Trophoblast cell (in vitro differentiated cells and primary cell): ENCODE data around the gene CDCA7L.

Experiments
- DNase-seq, 2 donors: peaks; one replicate each; pipeline ENCODE4 v3.0.0-alpha.2; 2016
- H2AFZ ChIP-seq: 2 replicates; pipeline ENCODE4 v1.6.1; 2013; ENCODE audit warnings: low read length, moderate library complexity, mild to moderate bottlenecking; ENCODE audit not compliant: insufficient read depth, poor library complexity
- H2AK5ac ChIP-seq: 2 replicates; pipeline ENCODE4 v1.6.1; 2013; ENCODE audit warnings: mild to moderate bottlenecking, low read length
- H2BK120ac ChIP-seq: 2 replicates; pipeline ENCODE4 v1.6.1; 2013; ENCODE audit warnings: low read length, mild to moderate bottlenecking, moderate library complexity; ENCODE audit not compliant: insufficient read depth, poor library complexity
- H2BK12ac ChIP-seq: 2 replicates; pipeline ENCODE4 v1.6.1; 2013; ENCODE audit warnings: mild to moderate bottlenecking, low read length, moderate library complexity
- H2BK5ac ChIP-seq: 2 replicates; pipeline ENCODE4 v1.6.1; 2013; ENCODE audit warnings: low read length, low read depth, moderate library complexity, mild to moderate bottlenecking; ENCODE audit not compliant: poor library complexity
- H3K14ac ChIP-seq: 2 replicates; pipeline ENCODE4 v1.6.1; 2013; ENCODE audit warnings: mild to moderate bottlenecking, low read length
- H3K18ac ChIP-seq: 2 replicates; pipeline ENCODE4 v1.6.1; 2013; ENCODE audit warnings: mild to moderate bottlenecking, low read length
- H3K23ac ChIP-seq: 2 replicates; pipeline ENCODE4 v1.6.1; 2013; ENCODE audit warnings: low read length
- H3K27ac ChIP-seq: 2 replicates; pipeline ENCODE4 v1.5.1; 2013; ENCODE audit warnings: low read depth, mild to moderate bottlenecking, inconsistent platforms, low read length, moderate library complexity
- H3K27me3 ChIP-seq: 2 replicates; pipeline ENCODE4 v1.6.1; 2013; ENCODE audit warnings: inconsistent platforms, mild to moderate bottlenecking, low read length, moderate library complexity; ENCODE audit not compliant: insufficient read depth
- H3K36me3 ChIP-seq, 2 experiments: 1 replicate in 1 of 2; 2 replicates in 1 of 2; pipeline ENCODE4 v1.6.1; 2013; ENCODE audit warnings: low read length in 2 of 2, mild to moderate bottlenecking in 2 of 2, moderate library complexity in 1 of 2; ENCODE audit not compliant: insufficient read depth in 2 of 2, control insufficient read depth in 1 of 2
- H3K4ac ChIP-seq: 2 replicates; pipeline ENCODE4 v1.6.1; 2013; ENCODE audit warnings: low read depth, mild to moderate bottlenecking, low read length, moderate library complexity
- H3K4me1 ChIP-seq, 2 experiments: 1 replicate in 1 of 2; 2 replicates in 1 of 2; pipeline ENCODE4 v1.6.1; 2013; ENCODE audit warnings: low read length in 2 of 2, mild to moderate bottlenecking in 2 of 2, moderate library complexity in 1 of 2; ENCODE audit not compliant: insufficient read depth in 2 of 2, control insufficient read depth in 1 of 2
- H3K4me2 ChIP-seq: 2 replicates; pipeline ENCODE4 v1.6.1; 2013; ENCODE audit warnings: inconsistent platforms, mild to moderate bottlenecking, low read length, moderate library complexity
- H3K4me3 ChIP-seq: 2 replicates; pipeline ENCODE4 v1.5.1; 2013; ENCODE audit warnings: mild to moderate bottlenecking, low read depth, low read length, inconsistent platforms
- H3K79me1 ChIP-seq: one replicate; pipeline ENCODE4 v1.6.1; 2013; ENCODE audit warnings: low read length
- H3K79me2 ChIP-seq: 2 replicates; pipeline ENCODE4 v1.6.1; 2013; ENCODE audit warnings: low read length, mild to moderate bottlenecking; ENCODE audit not compliant: control insufficient read depth, insufficient read depth, poor library complexity
- H3K9ac ChIP-seq: 2 replicates; pipeline ENCODE4 v1.6.1; 2013; ENCODE audit warnings: mild to moderate bottlenecking, low read length
- H3K9me3 ChIP-seq: 2 replicates; pipeline ENCODE4 v1.6.1; 2013; ENCODE audit warnings: low read depth, mild to moderate bottlenecking, control low read depth, inconsistent platforms, low read length; ENCODE audit not compliant: insufficient read depth
- H4K12ac ChIP-seq: 2 replicates; pipeline ENCODE4 v1.6.1; 2013; ENCODE audit warnings: low read depth, mild to moderate bottlenecking, low read length, moderate library complexity
- H4K8ac ChIP-seq: 2 replicates; pipeline ENCODE4 v1.6.1; 2013; ENCODE audit warnings: low read depth, mild to moderate bottlenecking, low read length, moderate library complexity
- H4K91ac ChIP-seq: one replicate; pipeline ENCODE4 v1.6.1; 2013; ENCODE audit warnings: low read depth, mild to moderate bottlenecking, low read length, moderate library complexity
- WGBS: extraction: QIAGEN DNeasy Blood & Tissue Kit; methylation state at CpG from one replicate; pipeline ENCODE4 v1.1.7; 2013; ENCODE audit warnings: missing lambda C conversion rate; ENCODE audit not compliant: insufficient read length, insufficient coverage; ENCODE audit errors: extremely low coverage; 5-methylcytosine and 5-hydroxymethylcytosine counted together

The CDCA7L gene

GRCh38 chr7:21893401-21893800 is 52.3 kb downstream of the CDCA7L start:
- Histone ChIP-seq H3K79me1 (no peaks in the 10 kb centered on the region), H2BK12ac (no peak overlapping the region), H2AFZ (no peak overlapping the region), H4K8ac (no peak overlapping the region), H3K9ac (no peak overlapping the region), H3K14ac (no peak overlapping the region), H2BK5ac (no peak overlapping the region), H2AK5ac (no peak overlapping the region), H3K9me3 (no peaks in the 10 kb centered on the region), H3K36me3 (no peaks in the 10 kb centered on the region), H4K91ac (no peak overlapping the region), H3K18ac (no peak overlapping the region), H3K4ac (no peak overlapping the region), H3K23ac (no peak overlapping the region), H2BK120ac (no peak overlapping the region), H3K4me2 (no peak overlapping the region), H3K79me2 (no peaks in the 10 kb centered on the region), H3K4me3 (no peak overlapping the region), H3K27me3 (no peaks in the 10 kb centered on the region), H4K12ac (no peak overlapping the region), H3K27ac (no peak overlapping the region), H3K4me1 (no peaks in the 10 kb centered on the region)
- no CpG with 5 or more reads among the region's 3 CpGs for WGBS
- peak; percentile 60 to 88 for DNase-seq

- no peak overlapping the region for H2AFZ ChIP-seq
- no peak overlapping the region for H3K4me3 ChIP-seq
- H3K27ac ChIP-seq = no peak overlapping the region
- no peaks in the 10 kb centered on the region for H3K9me3 ChIP-seq
- no peaks in the 10 kb centered on the region for H3K27me3 ChIP-seq
- H4K8ac ChIP-seq = no peak overlapping the region
- no peak overlapping the region for H3K4ac ChIP-seq
- DNase-seq = no peak
- H3K79me1 ChIP-seq = no peaks in the 10 kb centered on the region
- H3K14ac ChIP-seq = no peak overlapping the region
- H2BK12ac ChIP-seq = no peak overlapping the region
- no peak overlapping the region for H3K18ac ChIP-seq
- no peak overlapping the region for H4K12ac ChIP-seq
- no CpG with 5 or more reads among the region's 3 CpGs for WGBS
- H2BK120ac ChIP-seq = no peak overlapping the region
- H3K79me2 ChIP-seq = no peaks in the 10 kb centered on the region
- no peak overlapping the region for H4K91ac ChIP-seq
- no peak overlapping the region for H3K4me2 ChIP-seq
- H2AK5ac ChIP-seq = no peak overlapping the region
- no peaks in the 10 kb centered on the region for H3K4me1 ChIP-seq
- no peaks in the 10 kb centered on the region for H3K36me3 ChIP-seq
- no peak overlapping the region for H3K9ac ChIP-seq
- H3K23ac ChIP-seq = no peak overlapping the region
- H2BK5ac ChIP-seq = no peak overlapping the region
Observed at GRCh38 chr7:21891291-21891690, 54.4 kb downstream of the CDCA7L start.

- H2BK5ac ChIP-seq = no peak overlapping the region
- H3K79me2 ChIP-seq = no peaks in the 10 kb centered on the region
- H3K36me3 ChIP-seq = no peaks in the 10 kb centered on the region
- H3K23ac ChIP-seq = no peak overlapping the region
- H3K4me1 ChIP-seq = no peaks in the 10 kb centered on the region
- H3K27me3 ChIP-seq = no peaks in the 10 kb centered on the region
- H3K27ac ChIP-seq = no peak overlapping the region
- no peak overlapping the region for H2BK12ac ChIP-seq
- H2BK120ac ChIP-seq = no peak overlapping the region
- H4K12ac ChIP-seq = no peak overlapping the region
- no peak overlapping the region for H2AFZ ChIP-seq
- H3K79me1 ChIP-seq = no peaks in the 10 kb centered on the region
- no peak overlapping the region for H3K4ac ChIP-seq
- H3K4me3 ChIP-seq = no peak overlapping the region
- no peak for DNase-seq
- H3K18ac ChIP-seq = no peak overlapping the region
- H4K91ac ChIP-seq = no peak overlapping the region
- no peak overlapping the region for H3K14ac ChIP-seq
- no CpG with 5 or more reads among the region's 4 CpGs for WGBS
- H3K9me3 ChIP-seq = no peaks in the 10 kb centered on the region
- no peak overlapping the region for H2AK5ac ChIP-seq
- H3K4me2 ChIP-seq = no peak overlapping the region
- no peak overlapping the region for H3K9ac ChIP-seq
- H4K8ac ChIP-seq = no peak overlapping the region
Observed at GRCh38 chr7:21887779-21888178, 57.9 kb downstream of the CDCA7L start.

DNA sequence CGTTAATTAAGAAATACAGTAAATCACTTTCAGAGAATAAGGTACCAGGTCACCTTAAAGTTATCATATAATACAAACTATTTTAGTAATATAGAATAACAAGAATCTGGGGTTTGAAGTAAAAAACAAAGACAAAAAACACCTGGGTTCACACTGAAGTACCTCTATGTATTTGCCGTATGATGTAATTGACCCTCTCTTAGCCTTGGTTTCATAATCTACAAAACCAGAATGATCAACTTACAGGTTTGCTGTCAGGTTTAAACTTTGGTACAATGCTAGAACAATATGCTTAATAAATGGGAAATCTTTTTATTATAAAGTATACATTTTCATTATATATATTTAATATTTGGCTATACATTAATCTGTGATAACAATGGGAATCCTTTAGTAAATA is 58.3 kb downstream of the CDCA7L start:
- no peak overlapping the region for H3K14ac ChIP-seq
- no peak overlapping the region for H3K4me3 ChIP-seq
- no peak overlapping the region for H3K27ac ChIP-seq
- no peaks in the 10 kb centered on the region for H3K9me3 ChIP-seq
- H4K91ac ChIP-seq = no peak overlapping the region
- H4K8ac ChIP-seq = no peak overlapping the region
- no peak overlapping the region for H3K18ac ChIP-seq
- no peaks in the 10 kb centered on the region for H3K79me1 ChIP-seq
- H3K9ac ChIP-seq = no peak overlapping the region
- H2BK12ac ChIP-seq = no peak overlapping the region
- no peak overlapping the region for H2AFZ ChIP-seq
- no peak overlapping the region for H2BK5ac ChIP-seq
- no peak for DNase-seq
- no peaks in the 10 kb centered on the region for H3K36me3 ChIP-seq
- no peak overlapping the region for H3K23ac ChIP-seq
- no peak overlapping the region for H2BK120ac ChIP-seq
- no CpG with 5 or more reads among the region's 2 CpGs for WGBS
- no peaks in the 10 kb centered on the region for H3K27me3 ChIP-seq
- H3K4me1 ChIP-seq = no peaks in the 10 kb centered on the region
- H2AK5ac ChIP-seq = no peak overlapping the region
- H3K4me2 ChIP-seq = no peak overlapping the region
- no peak overlapping the region for H4K12ac ChIP-seq
- H3K4ac ChIP-seq = no peak overlapping the region
- no peaks in the 10 kb centered on the region for H3K79me2 ChIP-seq
